ENCODE data around the gene CCDC190. TPM values are rescaled to one million over a fixed set of nuclear protein-coding genes. Genes with fewer than 3 reads are reported as not detected.

CCDC190 gene
- total and polyA plus RNA-seq, 2 experiments from 2014 or later: not detected

DNA sequence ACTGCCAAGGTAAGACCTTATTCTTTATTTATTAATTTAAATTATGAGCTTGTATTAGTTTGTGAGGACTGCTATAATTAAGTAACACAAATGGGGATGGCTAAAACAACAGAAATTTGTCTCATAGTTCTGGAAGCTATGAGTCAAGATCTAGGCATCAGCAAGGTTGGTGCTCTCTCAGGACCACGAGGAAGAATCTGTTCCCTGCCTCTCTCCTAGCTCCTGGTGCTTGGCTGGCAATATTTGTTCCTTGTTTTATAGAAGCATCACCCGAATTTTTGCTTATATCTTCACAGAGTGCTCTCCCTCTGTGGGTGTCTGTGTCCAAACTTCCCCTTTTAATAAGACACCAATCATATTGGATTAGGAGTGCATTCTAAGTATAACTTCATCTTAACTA lies 41.4 kb upstream of the CCDC190 start:
- Histone ChIP-seq H2AFZ (no peak overlapping the region), H3K27ac (ENCODE audit: low read depth) (no peak overlapping the region), H3K79me2 (replicated peaks; ENCODE audit: insufficient read depth) (no peaks in the 10 kb centered on the region), H3K4me2 (no peak overlapping the region), H3K9me2 (ENCODE audit: insufficient read depth) (no peaks in the 10 kb centered on the region), H3K27me3 (ENCODE audit: insufficient read depth) (no peaks in the 10 kb centered on the region), H3K4me3 (no peak overlapping the region), H4K20me1 (replicated peaks; ENCODE audit: insufficient read depth) (no peaks in the 10 kb centered on the region), H3K4me1 (ENCODE audit: insufficient read depth) (no peaks in the 10 kb centered on the region), H3K36me3 (ENCODE audit: insufficient read depth) (no peaks in the 10 kb centered on the region), H3F3A (replicated peaks; ENCODE audit: low read depth) (no peaks in the 10 kb centered on the region)
- no peak overlapping the region for H3K4me3 Mint-ChIP-seq
- H3K4me1 Mint-ChIP-seq: peaks cover 7% of the 10 kb centered on the region; the same call in 2 of the 3 replicates
- DNase-seq (ENCODE audit: low spot score) (no peak), ATAC-seq (no peak)
- H3K9me3 Mint-ChIP-seq: no peaks in the 10 kb centered on the region
- no peak overlapping the region for H3K27ac Mint-ChIP-seq
- H3K36me3 Mint-ChIP-seq (ENCODE audit: low read depth): no peaks in the 10 kb centered on the region
- TF ChIP-seq, protein P1, sequence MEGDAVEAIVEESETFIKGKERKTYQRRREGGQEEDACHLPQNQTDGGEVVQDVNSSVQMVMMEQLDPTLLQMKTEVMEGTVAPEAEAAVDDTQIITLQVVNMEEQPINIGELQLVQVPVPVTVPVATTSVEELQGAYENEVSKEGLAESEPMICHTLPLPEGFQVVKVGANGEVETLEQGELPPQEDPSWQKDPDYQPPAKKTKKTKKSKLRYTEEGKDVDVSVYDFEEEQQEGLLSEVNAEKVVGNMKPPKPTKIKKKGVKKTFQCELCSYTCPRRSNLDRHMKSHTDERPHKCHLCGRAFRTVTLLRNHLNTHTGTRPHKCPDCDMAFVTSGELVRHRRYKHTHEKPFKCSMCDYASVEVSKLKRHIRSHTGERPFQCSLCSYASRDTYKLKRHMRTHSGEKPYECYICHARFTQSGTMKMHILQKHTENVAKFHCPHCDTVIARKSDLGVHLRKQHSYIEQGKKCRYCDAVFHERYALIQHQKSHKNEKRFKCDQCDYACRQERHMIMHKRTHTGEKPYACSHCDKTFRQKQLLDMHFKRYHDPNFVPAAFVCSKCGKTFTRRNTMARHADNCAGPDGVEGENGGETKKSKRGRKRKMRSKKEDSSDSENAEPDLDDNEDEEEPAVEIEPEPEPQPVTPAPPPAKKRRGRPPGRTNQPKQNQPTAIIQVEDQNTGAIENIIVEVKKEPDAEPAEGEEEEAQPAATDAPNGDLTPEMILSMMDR (conservative IDR thresholded peaks at IDR 0.05; ENCODE audit: low read depth in 2 of 2): no peak
- TF ChIP-seq, protein P2, sequence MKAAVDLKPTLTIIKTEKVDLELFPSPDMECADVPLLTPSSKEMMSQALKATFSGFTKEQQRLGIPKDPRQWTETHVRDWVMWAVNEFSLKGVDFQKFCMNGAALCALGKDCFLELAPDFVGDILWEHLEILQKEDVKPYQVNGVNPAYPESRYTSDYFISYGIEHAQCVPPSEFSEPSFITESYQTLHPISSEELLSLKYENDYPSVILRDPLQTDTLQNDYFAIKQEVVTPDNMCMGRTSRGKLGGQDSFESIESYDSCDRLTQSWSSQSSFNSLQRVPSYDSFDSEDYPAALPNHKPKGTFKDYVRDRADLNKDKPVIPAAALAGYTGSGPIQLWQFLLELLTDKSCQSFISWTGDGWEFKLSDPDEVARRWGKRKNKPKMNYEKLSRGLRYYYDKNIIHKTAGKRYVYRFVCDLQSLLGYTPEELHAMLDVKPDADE (IDR thresholded peaks at IDR 0.05): no peak
- TF ChIP-seq POLR2AphosphoS5 (IDR thresholded peaks at IDR 0.05; ENCODE audit: low read depth) (no peak), EZH2 (IDR thresholded peaks at IDR 0.05; ENCODE audit: low read depth, unreplicated experiment) (no peak), JUNB (IDR thresholded peaks at IDR 0.05; ENCODE audit: unreplicated experiment) (no peak), NANOG (IDR thresholded peaks at IDR 0.05; ENCODE audit: borderline replicate concordance) (no peak), ZNF331 (CRISPR knock-in tag; IDR thresholded peaks at IDR 0.05; ENCODE audit: low read depth) (no peak), CREB1 (CRISPR knock-in tag; IDR thresholded peaks at IDR 0.05; ENCODE audit: low read depth) (no peak), ZNF114 (CRISPR knock-in tag; IDR thresholded peaks at IDR 0.05) (no peak)
- TF ChIP-seq, protein P3, sequence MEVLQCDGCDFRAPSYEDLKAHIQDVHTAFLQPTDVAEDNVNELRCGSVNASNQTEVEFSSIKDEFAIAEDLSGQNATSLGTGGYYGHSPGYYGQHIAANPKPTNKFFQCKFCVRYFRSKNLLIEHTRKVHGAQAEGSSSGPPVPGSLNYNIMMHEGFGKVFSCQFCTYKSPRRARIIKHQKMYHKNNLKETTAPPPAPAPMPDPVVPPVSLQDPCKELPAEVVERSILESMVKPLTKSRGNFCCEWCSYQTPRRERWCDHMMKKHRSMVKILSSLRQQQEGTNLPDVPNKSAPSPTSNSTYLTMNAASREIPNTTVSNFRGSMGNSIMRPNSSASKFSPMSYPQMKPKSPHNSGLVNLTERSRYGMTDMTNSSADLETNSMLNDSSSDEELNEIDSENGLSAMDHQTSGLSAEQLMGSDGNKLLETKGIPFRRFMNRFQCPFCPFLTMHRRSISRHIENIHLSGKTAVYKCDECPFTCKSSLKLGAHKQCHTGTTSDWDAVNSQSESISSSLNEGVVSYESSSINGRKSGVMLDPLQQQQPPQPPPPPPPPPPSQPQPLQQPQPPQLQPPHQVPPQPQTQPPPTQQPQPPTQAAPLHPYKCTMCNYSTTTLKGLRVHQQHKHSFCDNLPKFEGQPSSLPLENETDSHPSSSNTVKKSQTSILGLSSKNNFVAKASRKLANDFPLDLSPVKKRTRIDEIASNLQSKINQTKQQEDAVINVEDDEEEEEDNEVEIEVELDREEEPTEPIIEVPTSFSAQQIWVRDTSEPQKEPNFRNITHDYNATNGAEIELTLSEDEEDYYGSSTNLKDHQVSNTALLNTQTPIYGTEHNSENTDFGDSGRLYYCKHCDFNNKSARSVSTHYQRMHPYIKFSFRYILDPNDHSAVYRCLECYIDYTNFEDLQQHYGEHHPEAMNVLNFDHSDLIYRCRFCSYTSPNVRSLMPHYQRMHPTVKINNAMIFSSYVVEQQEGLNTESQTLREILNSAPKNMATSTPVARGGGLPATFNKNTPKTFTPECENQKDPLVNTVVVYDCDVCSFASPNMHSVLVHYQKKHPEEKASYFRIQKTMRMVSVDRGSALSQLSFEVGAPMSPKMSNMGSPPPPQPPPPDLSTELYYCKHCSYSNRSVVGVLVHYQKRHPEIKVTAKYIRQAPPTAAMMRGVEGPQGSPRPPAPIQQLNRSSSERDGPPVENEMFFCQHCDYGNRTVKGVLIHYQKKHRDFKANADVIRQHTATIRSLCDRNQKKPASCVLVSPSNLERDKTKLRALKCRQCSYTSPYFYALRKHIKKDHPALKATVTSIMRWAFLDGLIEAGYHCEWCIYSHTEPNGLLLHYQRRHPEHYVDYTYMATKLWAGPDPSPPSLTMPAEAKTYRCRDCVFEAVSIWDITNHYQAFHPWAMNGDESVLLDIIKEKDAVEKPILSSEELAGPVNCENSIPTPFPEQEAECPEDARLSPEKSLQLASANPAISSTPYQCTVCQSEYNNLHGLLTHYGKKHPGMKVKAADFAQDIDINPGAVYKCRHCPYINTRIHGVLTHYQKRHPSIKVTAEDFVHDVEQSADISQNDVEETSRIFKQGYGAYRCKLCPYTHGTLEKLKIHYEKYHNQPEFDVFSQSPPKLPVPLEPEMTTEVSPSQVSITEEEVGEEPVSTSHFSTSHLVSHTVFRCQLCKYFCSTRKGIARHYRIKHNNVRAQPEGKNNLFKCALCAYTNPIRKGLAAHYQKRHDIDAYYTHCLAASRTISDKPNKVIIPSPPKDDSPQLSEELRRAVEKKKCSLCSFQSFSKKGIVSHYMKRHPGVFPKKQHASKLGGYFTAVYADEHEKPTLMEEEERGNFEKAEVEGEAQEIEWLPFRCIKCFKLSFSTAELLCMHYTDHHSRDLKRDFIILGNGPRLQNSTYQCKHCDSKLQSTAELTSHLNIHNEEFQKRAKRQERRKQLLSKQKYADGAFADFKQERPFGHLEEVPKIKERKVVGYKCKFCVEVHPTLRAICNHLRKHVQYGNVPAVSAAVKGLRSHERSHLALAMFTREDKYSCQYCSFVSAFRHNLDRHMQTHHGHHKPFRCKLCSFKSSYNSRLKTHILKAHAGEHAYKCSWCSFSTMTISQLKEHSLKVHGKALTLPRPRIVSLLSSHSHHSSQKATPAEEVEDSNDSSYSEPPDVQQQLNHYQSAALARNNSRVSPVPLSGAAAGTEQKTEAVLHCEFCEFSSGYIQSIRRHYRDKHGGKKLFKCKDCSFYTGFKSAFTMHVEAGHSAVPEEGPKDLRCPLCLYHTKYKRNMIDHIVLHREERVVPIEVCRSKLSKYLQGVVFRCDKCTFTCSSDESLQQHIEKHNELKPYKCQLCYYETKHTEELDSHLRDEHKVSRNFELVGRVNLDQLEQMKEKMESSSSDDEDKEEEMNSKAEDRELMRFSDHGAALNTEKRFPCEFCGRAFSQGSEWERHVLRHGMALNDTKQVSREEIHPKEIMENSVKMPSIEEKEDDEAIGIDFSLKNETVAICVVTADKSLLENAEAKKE (CRISPR knock-in tag; IDR thresholded peaks at IDR 0.05): no peak
- H3K27me3 Mint-ChIP-seq (ENCODE audit: insufficient read depth, low read depth, poor library complexity): no peaks in the 10 kb centered on the region
